Stimulated activated CD8-positive, alpha-beta memory T cell treated with anti-CD3 and anti-CD28 coated beads, Interleukin-12 subunit alpha, Interleukin-12 subunit beta, amount 100 ng/mL, for 24 hours (primary cell): ENCODE measurements around the gene GLMP.

Source experiments
- DNase-seq: peaks from one replicate; pipeline ENCODE4 v3.0.0-alpha.2; 2020; ENCODE audit errors: extremely low read depth

Gene GLMP

DNA sequence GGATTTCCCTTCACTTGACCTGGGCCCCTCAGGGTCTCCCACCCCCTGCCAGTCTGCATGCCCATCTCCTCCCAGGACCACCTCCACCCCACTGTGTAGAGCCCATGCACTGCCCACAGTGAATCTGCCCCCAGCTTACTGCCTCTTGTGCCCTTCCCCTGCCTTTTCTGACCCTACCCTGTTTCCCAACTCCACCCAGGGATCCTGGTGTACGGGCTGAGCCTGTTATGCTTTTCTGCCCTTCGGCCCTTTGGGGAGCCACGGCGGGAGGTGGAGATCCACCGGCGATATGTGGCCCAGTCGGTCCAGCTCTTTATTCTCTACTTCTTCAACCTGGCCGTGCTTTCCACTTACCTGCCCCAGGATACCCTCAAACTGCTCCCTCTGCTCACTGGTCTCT is 9.4 kb downstream of the GLMP start:
- DNase-seq: no peak

- DNase-seq: no peak
Measured at GRCh38 chr1:156285437-156285836, 10.0 kb downstream of the GLMP start.

DNA sequence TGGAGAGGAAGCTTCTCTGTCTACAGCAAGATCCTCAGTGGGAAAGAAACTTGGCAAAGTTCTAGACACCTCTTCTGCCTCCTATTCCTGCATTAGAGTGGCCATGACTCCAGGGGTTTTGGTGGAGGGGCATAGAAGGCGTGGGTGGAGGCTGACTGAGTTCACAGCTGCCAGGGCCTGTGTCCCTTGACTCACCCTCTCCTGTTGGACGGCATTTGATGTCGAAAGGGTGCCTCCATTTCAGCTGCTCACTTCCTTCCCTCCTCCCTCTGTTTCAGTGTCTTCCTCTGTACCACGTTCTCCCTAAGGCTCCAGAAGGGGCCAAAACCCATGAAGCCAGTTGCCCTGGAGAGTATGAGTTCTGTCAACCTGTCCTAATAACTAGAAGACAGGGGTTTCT is 10.7 kb downstream of the GLMP start:
- no peak for DNase-seq

GRCh38 chr1:156284112-156284511 is 11.4 kb downstream of the GLMP start, which contains the start of gene TMEM79:
TSS of gene TMEM79 (plus strand) at chr1:156284325. CDS start at chr1:156285227, 902 bp downstream.
- DNase-seq: no peak

- no peak for DNase-seq
Measured at GRCh38 chr1:156283521-156283920, 12.0 kb downstream of the GLMP start.

- peak; percentile 88 for DNase-seq
Measured at GRCh38 chr1:156282479-156283222, 12.8 kb downstream of the GLMP start, which contains the start of gene SMG5. TSS of gene SMG5 (minus strand) at chr1:156282825. CDS start at chr1:156282680, 145 bp downstream.

DNA sequence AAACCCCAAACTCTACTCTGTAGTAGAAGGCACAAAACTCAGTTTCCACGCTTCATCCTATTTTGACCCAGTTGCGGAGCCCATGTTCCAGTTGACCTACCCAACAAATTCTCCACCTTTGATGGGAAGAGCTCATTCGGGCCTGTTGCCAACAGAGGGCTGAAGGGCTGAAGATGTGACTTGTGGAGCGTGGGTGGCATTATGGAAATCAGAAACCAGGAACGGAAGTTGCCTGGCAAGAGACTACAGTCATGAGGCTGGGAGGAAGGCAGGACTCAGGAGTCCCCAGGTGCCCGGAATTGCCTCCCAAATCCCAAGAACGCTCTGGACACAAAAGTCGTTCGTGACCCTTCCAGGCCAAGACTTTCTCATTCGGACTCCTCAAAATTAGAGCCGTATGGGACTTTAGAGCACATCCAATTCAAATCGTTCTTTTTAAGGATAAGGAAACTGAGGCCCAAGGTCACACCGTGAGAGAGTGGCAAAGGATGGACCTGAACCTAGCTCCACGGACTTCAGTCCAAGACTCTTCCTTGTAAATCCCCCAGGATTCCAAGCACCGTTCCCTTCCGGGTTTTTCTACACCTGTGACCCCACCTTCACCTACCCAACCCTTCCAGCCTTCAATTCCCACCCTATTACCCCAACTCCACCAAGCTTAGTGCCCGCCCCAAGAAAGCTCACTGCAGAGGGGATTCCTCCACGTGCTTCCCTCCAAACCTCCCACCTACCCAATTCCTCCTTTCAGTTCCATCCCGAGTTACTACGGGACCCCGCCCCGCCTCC is 13.6 kb downstream of the GLMP start:
- no peak for DNase-seq

- DNase-seq: no peak
Measured at GRCh38 chr1:156281281-156281680, 14.2 kb downstream of the GLMP start.

GRCh38 chr1:156279837-156280236 is 15.6 kb downstream of the GLMP start:
- DNase-seq: no peak

DNA sequence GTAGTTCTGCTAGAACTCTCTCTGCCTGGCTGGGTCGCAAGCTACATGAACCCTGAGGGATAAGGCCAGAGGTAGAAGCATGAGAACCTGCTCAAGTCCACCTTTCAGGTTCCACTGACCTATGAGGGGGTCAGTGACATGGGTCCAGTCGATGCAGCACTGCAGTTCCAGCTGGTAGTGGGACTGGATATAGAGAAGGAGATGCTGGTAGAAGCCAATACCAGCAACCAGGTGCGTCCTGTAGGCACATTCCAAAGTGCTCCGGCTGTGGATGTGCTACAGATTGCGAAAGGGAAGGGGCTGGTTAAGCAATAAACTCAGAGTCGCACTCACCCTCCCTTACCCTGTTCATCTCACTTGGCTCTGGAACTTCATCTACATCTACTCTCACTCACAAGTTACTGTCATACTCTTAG is 18.5 kb downstream of the GLMP start:
- no peak for DNase-seq

DNA sequence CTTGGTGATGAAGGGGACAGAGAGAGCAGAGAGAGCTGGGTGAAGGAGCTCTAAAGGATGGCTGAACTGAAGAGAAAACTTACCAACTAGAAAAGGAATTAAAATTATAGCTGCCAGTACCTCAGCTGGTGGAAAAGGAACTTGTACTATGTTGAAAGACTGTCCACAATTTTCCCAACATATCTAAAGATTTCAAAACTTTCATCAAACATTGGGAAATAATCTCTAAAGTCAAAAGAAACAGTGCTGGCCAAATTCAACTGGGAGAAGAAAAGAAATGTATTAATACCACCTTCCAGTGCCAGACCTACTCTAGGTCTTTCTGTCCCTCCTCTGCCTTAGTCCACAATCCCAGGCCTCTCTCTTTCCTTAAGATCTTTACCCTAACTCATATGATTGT is 18.9 kb downstream of the GLMP start:
- DNase-seq: no peak

- no peak for DNase-seq
Measured at GRCh38 chr1:156270314-156270713, 25.2 kb downstream of the GLMP start.

GRCh38 chr1:156268336-156268735 is 27.1 kb downstream of the GLMP start:
- no peak for DNase-seq

DNA sequence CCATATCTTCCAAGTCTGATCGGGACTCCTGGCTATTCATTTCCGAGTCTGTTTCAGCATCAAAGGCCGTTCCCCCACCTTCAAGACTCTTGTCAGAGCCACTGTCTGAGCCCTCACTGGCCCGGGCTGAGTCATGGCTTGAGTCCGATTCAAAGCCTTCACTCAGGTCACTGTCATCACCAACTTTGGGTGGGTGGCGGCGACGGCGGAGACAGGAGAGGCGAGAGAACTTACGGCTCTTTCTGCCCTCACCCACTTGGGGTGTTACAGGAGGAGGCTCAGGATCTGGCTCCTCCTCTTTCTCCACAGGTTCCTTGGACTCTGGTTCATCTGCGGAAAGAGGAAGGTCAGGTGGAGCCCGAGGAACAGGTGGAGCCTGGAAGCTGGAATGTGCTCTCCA is 29.4 kb downstream of the GLMP start:
- no peak for DNase-seq

GRCh38 chr1:156263288-156263655 is 32.2 kb downstream of the GLMP start:
- no peak for DNase-seq

- DNase-seq: no peak
Measured at GRCh38 chr1:156262461-156263287, 32.8 kb downstream of the GLMP start.

DNA sequence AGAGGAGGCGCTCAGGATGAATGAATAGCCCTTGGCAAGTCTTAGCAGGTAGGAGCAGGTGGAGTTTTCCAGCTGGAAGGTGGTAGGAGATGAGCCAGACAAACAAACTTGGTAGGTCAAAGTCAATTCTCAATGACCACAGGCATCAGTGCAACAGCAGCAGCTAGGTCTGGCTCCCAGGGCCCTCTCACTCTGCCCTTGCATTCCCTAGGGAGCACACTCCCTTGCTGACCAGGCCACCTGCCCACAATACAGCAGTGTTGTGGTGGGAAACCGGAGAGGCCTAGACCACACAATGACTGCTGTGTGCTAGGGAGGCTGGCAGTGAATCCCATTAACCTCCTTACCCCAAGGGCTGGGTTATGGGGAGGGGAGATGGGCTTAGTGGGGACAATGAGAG is 34.6 kb downstream of the GLMP start:
- DNase-seq: no peak

DNA sequence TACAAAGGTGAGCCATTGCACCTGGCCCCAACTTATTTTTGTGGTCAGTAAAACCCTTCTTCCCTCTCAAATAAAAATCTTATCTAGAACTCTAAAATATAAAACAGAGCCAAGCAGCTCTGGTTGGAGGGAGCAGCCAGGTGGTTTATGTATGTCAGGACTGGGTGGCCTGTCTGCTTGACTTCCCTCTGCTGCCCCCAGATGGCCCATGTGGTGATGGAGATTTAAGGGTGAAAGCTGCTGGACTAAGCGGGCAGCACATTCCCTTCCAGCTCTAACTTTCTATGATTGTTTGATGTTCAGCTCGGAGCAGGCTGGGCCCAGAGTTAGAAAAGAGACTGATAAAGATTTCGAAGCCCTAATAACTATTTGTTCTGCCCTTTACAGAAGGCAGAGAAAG is 35.7 kb downstream of the GLMP start:
- DNase-seq: no peak

DNA sequence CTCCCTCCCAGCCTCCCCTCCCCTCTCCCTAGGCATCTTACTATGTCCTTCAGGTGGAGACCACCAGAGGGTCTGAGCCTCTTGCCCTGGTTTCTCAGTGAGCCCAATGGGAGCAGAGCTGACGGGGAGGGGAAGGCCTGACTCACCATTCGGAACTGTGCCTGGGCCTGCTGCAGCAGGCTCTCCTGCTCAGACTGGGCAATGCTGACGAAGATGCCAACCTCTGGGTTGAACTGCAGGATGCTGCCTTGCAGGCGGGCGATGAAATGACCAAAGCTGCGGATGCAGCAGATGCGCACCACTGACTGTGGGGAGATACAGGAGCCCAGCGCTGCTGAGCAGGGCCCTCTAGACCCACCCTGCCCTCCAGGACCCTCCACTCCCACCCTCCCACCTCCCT is 36.6 kb downstream of the GLMP start:
- no peak for DNase-seq

GRCh38 chr1:156257711-156258110 is 37.8 kb downstream of the GLMP start:
- no peak for DNase-seq

- DNase-seq: no peak
Measured at GRCh38 chr1:156253634-156254033, 41.8 kb downstream of the GLMP start.

GRCh38 chr1:156251527-156251926 is 44.0 kb downstream of the GLMP start:
- DNase-seq: no peak
